ENCODE results near the gene LMO7.

- TF ChIP-seq CTCF (IDR thresholded peaks at IDR 0.05; ENCODE audit: low read length) (no peak), EZH2 (IDR thresholded peaks at IDR 0.05; ENCODE audit: borderline replicate concordance, low read length) (no peak)
Measured at GRCh38 chr13:75855847-75856246, 219.7 kb downstream of the LMO7 start.
